HG02571 (cell line): ENCODE data around the gene SYT15.

Source experiments
- ATAC-seq: cut with Tn5 transposase; IDR thresholded peaks from one replicate; pipeline ENCODE4 v1.9.1; 2021; ENCODE audit warnings: mild to moderate bottlenecking, moderate library complexity; ENCODE audit not compliant: unreplicated experiment

SYT15 gene

GRCh38 chr10:46544989-46545791, 33.7 kb upstream of the SYT15 start:
- no peak for ATAC-seq

GRCh38 chr10:46545861-46546590, 32.9 kb upstream of the SYT15 start:
- ATAC-seq = no peak

GRCh38 chr10:46546591-46547540, 32.1 kb upstream of the SYT15 start:
- ATAC-seq = no peak

- no peak for ATAC-seq
Observed at GRCh38 chr10:46547541-46548497, 31.1 kb upstream of the SYT15 start.

- ATAC-seq = no peak
Observed at GRCh38 chr10:46548498-46549090, 30.3 kb upstream of the SYT15 start.

- ATAC-seq = no peak
Observed at GRCh38 chr10:46549171-46550075, 29.5 kb upstream of the SYT15 start.

- no peak for ATAC-seq
Observed at GRCh38 chr10:46550076-46550790, 28.7 kb upstream of the SYT15 start.

- no peak for ATAC-seq
Observed at GRCh38 chr10:46550795-46551700, 27.9 kb upstream of the SYT15 start.

GRCh38 chr10:46551701-46552525, 27.0 kb upstream of the SYT15 start:
- ATAC-seq = no peak

GRCh38 chr10:46552526-46553237, 26.2 kb upstream of the SYT15 start:
- no peak for ATAC-seq

GRCh38 chr10:46553238-46554049, 25.5 kb upstream of the SYT15 start:
- no peak for ATAC-seq

- ATAC-seq = no peak
Observed at GRCh38 chr10:46554166-46554781, 24.7 kb upstream of the SYT15 start.

- no peak for ATAC-seq
Observed at GRCh38 chr10:46555366-46555712, 23.6 kb upstream of the SYT15 start.
